Suprapubic skin (tissue), 4 donors: ENCODE data around the gene TYMS.

Source experiments
- CTCF ChIP-seq, 2 donors: fragments of 200-600 bp in 1 of 2; fragments of 450-650 bp in 1 of 2; sonication (generic) in 1 of 2; IDR thresholded peaks; one replicate each; pipeline ENCODE4 v1.5.1; 2016 to 2019; ENCODE audit warnings: antibody characterized with exemption in 2 of 2, mild to moderate bottlenecking in 1 of 2, moderate library complexity in 1 of 2
- EP300 ChIP-seq: sonication (generic); formaldehyde crosslinking; IDR thresholded peaks from one replicate; pipeline ENCODE4 v1.6.1; 2017; ENCODE audit warnings: antibody characterized with exemption
- POLR2A ChIP-seq, 2 donors: fragments of 450-650 bp; IDR thresholded peaks; one replicate each; pipeline ENCODE4 v1.6.1; 2017; ENCODE audit warnings: antibody characterized with exemption in 2 of 2, mild to moderate bottlenecking in 2 of 2, moderate library complexity in 2 of 2
- POLR2AphosphoS5 ChIP-seq, 3 donors: sonication (generic); formaldehyde crosslinking; IDR thresholded peaks; one replicate each; pipeline ENCODE4 v1.6.1; 2017; ENCODE audit warnings: antibody characterized with exemption in 3 of 3

DNA sequence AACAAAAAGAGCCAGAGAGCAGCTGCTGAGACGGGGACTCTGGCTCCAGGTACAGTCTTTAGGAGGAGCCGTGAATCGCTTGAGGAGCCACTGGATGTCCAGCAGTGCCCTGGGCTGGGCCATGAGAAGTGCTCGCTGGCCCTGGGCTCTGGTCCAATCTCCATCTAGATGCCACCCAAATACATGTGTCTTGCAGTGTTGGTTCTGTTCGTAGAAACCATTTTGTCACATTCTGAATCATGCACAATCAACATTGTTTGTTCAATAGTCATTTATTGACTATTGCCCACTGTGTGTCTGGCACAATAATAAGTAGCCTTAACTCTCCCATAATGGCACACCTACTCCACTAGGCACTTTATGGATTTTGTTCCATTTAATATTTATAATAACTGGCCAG, 26.1 kb downstream of the TYMS start:
- TF ChIP-seq CTCF (IDR thresholded peaks at IDR 0.05) (no peak), EP300 (no peak), POLR2A (IDR thresholded peaks at IDR 0.05) (no peak), POLR2AphosphoS5 (IDR thresholded peaks at IDR 0.05) (no peak)
